ACHN (cell line): Measurements from ENCODE around the gene ZBTB34.

Source experiments
- DNase-seq: peaks from one replicate; pipeline ENCODE4 v3.0.0-alpha.2; 2015
- in situ Hi-C: cut with HindIII; loops from 2 replicates; pipeline ENCODE4 v1.10.0; 2017; ENCODE audit warnings: low sequenced_read_pairs, low pct_ligation_motif_present, low pct_unique_long_range_greater_than_20kb

Gene ZBTB34

GRCh38 chr9:126842220-126842842 lies 18.1 kb upstream of the ZBTB34 start:
- in situ Hi-C loops = no loop called here
- no peak for DNase-seq

GRCh38 chr9:126842977-126843799 lies 17.3 kb upstream of the ZBTB34 start:
- in situ Hi-C loops = no loop called here
- no peak for DNase-seq

- DNase-seq = peak; percentile 75
- in situ Hi-C loops = no loop called here
These were observed 16.4 kb upstream of the ZBTB34 start for GRCh38 chr9:126844085-126844484.

GRCh38 chr9:126847051-126847450 lies 13.4 kb upstream of the ZBTB34 start:
- no peak for DNase-seq
- in situ Hi-C loops = no loop called here

GRCh38 chr9:126849591-126850225 lies 10.7 kb upstream of the ZBTB34 start:
- in situ Hi-C loops = no loop called here
- no peak for DNase-seq

- no peak for DNase-seq
- in situ Hi-C loops = no loop called here
These were observed 9.1 kb upstream of the ZBTB34 start for GRCh38 chr9:126851286-126851880.

- in situ Hi-C loops = no loop called here
- no peak for DNase-seq
These were observed 8.3 kb upstream of the ZBTB34 start for GRCh38 chr9:126852086-126852688.

GRCh38 chr9:126853667-126854066 lies 6.8 kb upstream of the ZBTB34 start:
- in situ Hi-C loops = no loop called here
- no peak for DNase-seq

GRCh38 chr9:126854734-126855133 lies 5.7 kb upstream of the ZBTB34 start:
- in situ Hi-C loops = no loop called here
- DNase-seq = no peak

- in situ Hi-C loops = no loop called here
- DNase-seq = no peak
These were observed 4.0 kb upstream of the ZBTB34 start for GRCh38 chr9:126856326-126856877.

GRCh38 chr9:126857261-126857960 lies 3.0 kb upstream of the ZBTB34 start:
- DNase-seq = no peak
- in situ Hi-C loops = no loop called here

- DNase-seq = no peak
- in situ Hi-C loops = no loop called here
These were observed 1.3 kb upstream of the ZBTB34 start for GRCh38 chr9:126859111-126859510.

- in situ Hi-C loops = no loop called here
- DNase-seq = peak; percentile 20
These were observed 473 bp downstream of the ZBTB34 start for GRCh38 chr9:126860757-126861466.

GRCh38 chr9:126861707-126862103 lies 1.3 kb downstream of the ZBTB34 start:
- DNase-seq = no peak
- in situ Hi-C loops = no loop called here

GRCh38 chr9:126862104-126862761 lies 1.8 kb downstream of the ZBTB34 start:
- no peak for DNase-seq
- in situ Hi-C loops = no loop called here

GRCh38 chr9:126864771-126865170 lies 4.3 kb downstream of the ZBTB34 start:
- in situ Hi-C loops = no loop called here

GRCh38 chr9:126869368-126869767 lies 8.9 kb downstream of the ZBTB34 start:
- in situ Hi-C loops = no loop called here
- DNase-seq = no peak

More at GRCh38 chr9:126864771-126865170, 4.3 kb downstream of the ZBTB34 start:
- no peak for DNase-seq
